Rectal smooth muscle tissue (tissue), 1 donor: ENCODE data around the gene IFT52.

Experiments used
- H3K27ac ChIP-seq: one replicate; pipeline ENCODE4 v1.7.0; 2013; ENCODE audit warnings: low read depth, low read length, inconsistent platforms
- H3K27me3 ChIP-seq: one replicate; pipeline ENCODE4 v1.7.0; 2013; ENCODE audit warnings: low read length; ENCODE audit not compliant: control insufficient read depth, insufficient read depth
- H3K36me3 ChIP-seq: one replicate; pipeline ENCODE4 v1.7.0; 2013; ENCODE audit warnings: low read length; ENCODE audit not compliant: control insufficient read depth, insufficient read depth
- H3K4me1 ChIP-seq: one replicate; pipeline ENCODE4 v1.7.0; 2013; ENCODE audit warnings: low read length; ENCODE audit not compliant: control insufficient read depth, insufficient read depth
- H3K4me3 ChIP-seq: one replicate; pipeline ENCODE4 v1.7.0; 2013; ENCODE audit warnings: low read length
- H3K9ac ChIP-seq: one replicate; pipeline ENCODE4 v1.7.0; 2013; ENCODE audit warnings: low read length

IFT52 gene

DNA sequence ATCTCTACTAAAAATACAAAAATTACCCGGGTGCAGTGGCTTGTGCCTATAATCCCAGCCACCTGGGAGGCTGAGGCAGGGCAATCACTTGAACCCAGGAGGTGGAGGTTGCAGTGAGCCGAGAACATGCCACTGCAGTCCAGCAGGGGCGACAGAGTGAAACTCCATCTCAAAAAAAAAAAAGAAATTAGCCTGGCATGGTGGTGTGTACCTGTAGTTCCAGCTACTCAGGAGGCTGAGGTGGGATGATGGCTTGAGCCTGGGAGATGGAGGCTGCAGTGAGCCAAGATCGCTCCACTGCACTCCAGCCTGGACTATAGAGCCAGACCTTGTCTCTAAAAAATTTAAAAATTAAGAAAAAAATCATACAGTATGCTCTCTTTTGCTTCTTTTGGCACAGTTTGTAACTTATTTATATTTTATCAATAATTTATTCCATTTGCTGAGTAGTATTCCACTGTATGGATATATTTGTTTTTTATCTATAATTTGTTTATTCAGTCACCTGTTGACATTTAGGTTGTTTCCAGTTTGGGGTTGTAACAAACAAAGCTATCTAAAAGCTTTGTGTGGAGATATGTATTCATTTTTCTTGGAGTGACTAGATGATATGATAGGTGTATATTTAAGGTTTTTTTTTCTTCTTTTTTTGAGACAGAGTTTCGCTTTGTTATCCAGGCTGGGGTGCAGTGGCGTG lies 68.1 kb downstream of the IFT52 start:
- H3K27me3 ChIP-seq = no peaks in the 10 kb centered on the region
- no peak overlapping the region for H3K27ac ChIP-seq

GRCh38 chr20:43662943-43663655 lies 72.4 kb downstream of the IFT52 start:
- H3K27ac ChIP-seq = no peak overlapping the region
- H3K4me1 ChIP-seq = no peaks in the 10 kb centered on the region
- H3K9ac ChIP-seq = no peak overlapping the region
- peaks cover 6% of the 10 kb centered on the region for H3K27me3 ChIP-seq
- no peaks in the 10 kb centered on the region for H3K36me3 ChIP-seq
- H3K4me3 ChIP-seq = no peak overlapping the region

More for the DNA sequence above, 68.1 kb downstream of the IFT52 start:
- Histone ChIP-seq H3K4me1 (peaks cover 2% of the 10 kb centered on the region), H3K4me3 (no peak overlapping the region), H3K36me3 (no peaks in the 10 kb centered on the region), H3K9ac (no peak overlapping the region)

DNA sequence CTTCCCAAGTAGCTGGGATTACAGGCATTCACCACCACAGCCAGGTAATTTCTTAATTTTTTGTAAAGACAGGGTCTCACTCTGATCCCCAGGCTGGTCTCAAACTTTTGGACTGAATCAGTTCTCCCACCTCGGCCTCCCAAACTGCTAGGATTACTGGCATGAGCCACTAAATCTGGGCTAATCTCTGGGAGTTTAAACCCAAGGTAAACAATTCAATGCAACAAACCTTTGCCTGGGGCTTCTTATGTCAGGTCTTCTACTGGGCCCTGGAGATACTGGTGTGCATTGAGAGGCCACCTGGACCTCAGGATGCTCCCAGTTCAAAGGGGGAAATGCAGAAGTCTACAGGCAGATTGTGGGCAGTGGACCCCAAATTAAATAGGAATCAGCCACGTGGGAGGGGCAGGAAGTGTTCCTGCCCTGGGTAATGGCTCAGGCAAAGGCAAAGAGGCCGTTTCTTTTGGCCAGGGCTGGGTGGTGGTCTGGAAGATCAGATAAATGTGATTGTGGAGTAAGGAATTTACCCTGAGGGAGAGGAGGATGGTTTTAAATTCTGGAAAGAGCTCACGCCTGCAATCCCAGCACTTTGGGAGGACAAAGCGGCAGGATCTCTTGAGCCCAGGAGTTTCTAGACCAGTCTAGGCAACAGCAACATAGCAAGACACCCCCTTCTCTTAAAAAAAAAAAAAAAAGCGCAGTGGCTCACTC lies 74.9 kb downstream of the IFT52 start:
- H3K4me3 ChIP-seq = no peak overlapping the region
- no peak overlapping the region for H3K27ac ChIP-seq
- no peaks in the 10 kb centered on the region for H3K4me1 ChIP-seq
- H3K27me3 ChIP-seq = peaks cover 11% of the 10 kb centered on the region
- H3K9ac ChIP-seq = no peak overlapping the region
- H3K36me3 ChIP-seq = no peaks in the 10 kb centered on the region

DNA sequence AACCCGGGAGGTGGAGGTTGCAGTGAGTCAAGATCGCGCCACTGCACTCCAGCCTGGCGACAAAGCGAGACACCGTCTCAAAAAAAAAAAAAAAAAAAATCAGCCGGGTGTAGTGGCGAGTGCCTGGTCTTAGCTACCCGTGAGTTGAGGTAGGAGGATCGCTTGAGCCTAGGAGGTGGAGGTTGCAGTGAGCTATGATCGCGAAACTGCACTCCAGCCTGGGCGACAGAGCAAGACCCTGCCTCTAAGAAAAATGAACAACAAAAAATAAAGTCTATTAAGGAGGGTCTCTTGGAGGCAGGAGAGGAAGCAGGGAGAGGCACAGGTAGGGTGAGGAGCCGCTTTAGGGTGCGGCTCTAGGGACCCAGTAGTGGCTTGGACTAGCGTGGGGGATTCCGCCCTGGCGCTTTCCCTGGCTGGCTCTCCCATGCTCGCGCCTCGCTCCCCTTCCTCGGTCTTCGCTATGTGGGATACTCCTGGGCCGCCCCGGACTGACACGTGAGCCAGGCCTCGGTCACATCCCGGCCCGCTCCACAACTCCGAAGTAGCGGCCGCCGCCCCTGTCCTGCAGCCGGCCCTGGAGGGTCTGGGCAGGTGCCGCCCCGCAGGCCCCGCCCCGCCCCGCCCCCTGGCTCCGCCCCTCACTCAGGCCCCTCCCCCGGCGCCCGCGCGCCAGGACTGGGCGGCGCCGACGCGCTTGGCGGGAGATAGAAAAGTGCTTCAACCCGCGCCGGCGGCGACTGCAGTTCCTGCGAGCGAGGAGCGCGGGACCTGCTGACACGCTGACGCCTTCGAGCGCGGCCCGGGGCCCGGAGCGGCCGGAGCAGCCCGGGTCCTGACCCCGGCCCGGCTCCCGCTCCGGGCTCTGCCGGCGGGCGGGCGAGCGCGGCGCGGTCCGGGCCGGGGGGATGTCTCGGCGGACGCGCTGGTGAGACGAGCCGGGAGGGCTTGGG lies 75.9 kb downstream of the IFT52 start, which contains the start of gene MYBL2:
Gene MYBL2 (plus strand): TSS at position 739 of the 953 bp plus-strand sequence. CDS start 170 bp downstream, at position 909.
- no peak within 1 kb of the TSS for H3K27ac ChIP-seq
- peak within 1 kb of the TSS; percentile 60 for H3K4me3 ChIP-seq
- no peak within 1 kb of the TSS for H3K9ac ChIP-seq
- no peaks in the 10 kb centered on the region for H3K36me3 ChIP-seq
- H3K27me3 ChIP-seq = peaks cover 11% of the 10 kb centered on the region
- H3K4me1 ChIP-seq = no peaks in the 10 kb centered on the region

DNA sequence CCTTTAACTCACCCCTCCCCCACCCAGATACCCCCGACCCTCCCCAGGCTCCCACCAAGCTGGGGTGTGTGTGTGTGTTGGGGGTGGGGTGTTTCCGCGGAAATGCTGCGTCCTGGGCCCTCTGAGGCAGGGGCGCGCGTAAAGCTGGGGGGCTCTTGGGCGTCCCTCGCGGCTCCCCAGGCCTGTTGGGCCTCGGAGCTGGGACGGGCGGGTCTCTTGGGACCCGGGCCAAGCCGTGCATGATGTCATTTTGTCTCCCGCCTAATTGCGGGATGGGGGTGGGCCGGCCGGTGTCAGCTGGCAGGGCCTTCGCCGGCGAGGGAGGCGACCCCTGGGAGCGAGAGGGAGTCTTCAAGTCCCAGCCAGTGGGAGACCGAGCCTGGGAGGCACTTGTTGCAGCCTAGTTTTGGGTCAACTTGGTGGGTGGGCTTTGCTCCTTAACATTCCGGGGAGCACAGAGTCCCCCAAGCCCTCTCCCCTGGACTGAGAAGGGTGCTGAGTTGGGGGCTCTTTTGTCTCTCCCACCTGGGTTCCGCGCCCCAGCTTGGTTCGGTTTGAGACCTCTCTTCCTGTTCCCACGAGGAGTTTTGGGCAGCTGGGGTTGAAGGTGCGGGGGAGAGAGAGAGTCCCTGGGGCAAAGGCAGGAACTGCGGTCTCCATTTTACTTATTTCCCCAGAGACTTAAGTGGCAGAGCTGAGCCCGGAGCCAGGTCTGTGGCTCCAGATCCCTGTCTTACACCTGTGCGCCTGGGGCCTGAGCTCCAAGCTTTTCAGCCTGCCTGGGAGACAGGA lies 76.8 kb downstream of the IFT52 start:
- H3K4me3 ChIP-seq = peak overlapping the region; percentile 36
- H3K36me3 ChIP-seq = no peaks in the 10 kb centered on the region
- H3K4me1 ChIP-seq = no peaks in the 10 kb centered on the region
- H3K27me3 ChIP-seq = peaks cover 11% of the 10 kb centered on the region
- H3K9ac ChIP-seq = no peak overlapping the region
- H3K27ac ChIP-seq = no peak overlapping the region

- H3K9ac ChIP-seq = no peak overlapping the region
- no peaks in the 10 kb centered on the region for H3K4me1 ChIP-seq
- H3K27ac ChIP-seq = no peak overlapping the region
- H3K27me3 ChIP-seq = peaks cover 11% of the 10 kb centered on the region
- H3K4me3 ChIP-seq = no peak overlapping the region
- H3K36me3 ChIP-seq = no peaks in the 10 kb centered on the region
Observed at GRCh38 chr20:43669332-43669731, 78.6 kb downstream of the IFT52 start.

GRCh38 chr20:43670423-43670822 lies 79.7 kb downstream of the IFT52 start:
- H3K27ac ChIP-seq = no peak overlapping the region
- H3K4me1 ChIP-seq = no peaks in the 10 kb centered on the region
- no peak overlapping the region for H3K9ac ChIP-seq
- no peaks in the 10 kb centered on the region for H3K36me3 ChIP-seq
- no peak overlapping the region for H3K4me3 ChIP-seq
- H3K27me3 ChIP-seq = peaks cover 11% of the 10 kb centered on the region

DNA sequence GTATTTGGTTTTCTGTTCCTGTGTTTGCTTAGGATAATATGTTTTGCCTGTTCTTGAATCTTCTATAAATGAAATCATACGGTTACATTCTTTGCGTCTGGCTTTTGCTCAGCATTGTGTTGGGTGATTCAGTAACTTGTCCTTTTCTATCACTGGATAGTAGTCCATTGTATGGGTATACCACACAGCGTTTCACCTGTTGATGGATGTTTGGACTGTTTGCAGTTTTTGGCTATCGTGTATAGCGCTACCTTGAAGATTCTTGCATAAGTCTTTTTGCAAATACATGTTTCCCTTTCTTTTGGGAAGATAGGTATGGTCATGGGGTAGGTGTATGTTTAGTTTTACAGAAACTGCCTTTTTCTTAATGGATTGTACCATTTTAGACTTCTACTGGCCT lies 85.6 kb downstream of the IFT52 start:
- Histone ChIP-seq H3K4me3 (no peak overlapping the region), H3K4me1 (no peaks in the 10 kb centered on the region), H3K9ac (no peak overlapping the region), H3K36me3 (no peaks in the 10 kb centered on the region), H3K27ac (no peak overlapping the region), H3K27me3 (no peaks in the 10 kb centered on the region)

- Histone ChIP-seq H3K9ac (no peak overlapping the region), H3K4me1 (no peaks in the 10 kb centered on the region), H3K4me3 (no peak overlapping the region), H3K27me3 (no peaks in the 10 kb centered on the region), H3K27ac (no peak overlapping the region), H3K36me3 (no peaks in the 10 kb centered on the region)
Observed at GRCh38 chr20:43680981-43681380, 90.2 kb downstream of the IFT52 start.

GRCh38 chr20:43681468-43681942 lies 90.8 kb downstream of the IFT52 start:
- Histone ChIP-seq H3K36me3 (no peaks in the 10 kb centered on the region), H3K4me1 (no peaks in the 10 kb centered on the region), H3K4me3 (no peak overlapping the region), H3K27me3 (no peaks in the 10 kb centered on the region), H3K9ac (no peak overlapping the region), H3K27ac (no peak overlapping the region)

DNA sequence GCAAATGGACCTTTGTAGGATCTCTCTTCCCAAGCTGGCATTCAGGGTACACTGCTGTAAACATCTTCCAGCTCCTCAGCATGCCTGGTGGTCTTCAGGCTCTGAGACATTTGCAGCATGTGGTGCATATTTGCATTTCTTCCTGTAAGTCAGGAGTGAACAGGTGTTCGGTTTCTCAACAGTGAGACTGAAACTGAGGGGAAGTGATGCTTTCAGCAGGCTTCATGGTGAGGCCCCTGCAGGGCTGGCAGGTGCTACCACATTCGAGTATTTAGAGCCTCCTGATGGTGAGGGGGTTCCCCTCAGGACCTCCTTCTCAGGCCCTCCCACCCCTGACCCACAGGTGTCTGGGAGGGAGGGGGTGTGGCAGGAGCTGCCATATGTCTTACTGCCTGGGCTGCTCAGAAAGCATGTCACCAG lies 91.3 kb downstream of the IFT52 start:
- no peaks in the 10 kb centered on the region for H3K36me3 ChIP-seq
- no peak overlapping the region for H3K9ac ChIP-seq
- H3K27me3 ChIP-seq = no peaks in the 10 kb centered on the region
- no peak overlapping the region for H3K27ac ChIP-seq
- no peaks in the 10 kb centered on the region for H3K4me1 ChIP-seq
- no peak overlapping the region for H3K4me3 ChIP-seq
